GM15510 (cell line): ENCODE measurements around the gene TSPAN7.

Source experiments
- POLR2A ChIP-seq: IDR thresholded peaks from 3 replicates; pipeline ENCODE4 v1.6.1; 2011; ENCODE audit warnings: borderline replicate concordance; ENCODE audit not compliant: insufficient read length; ENCODE audit errors: extremely low read depth

The TSPAN7 gene

DNA sequence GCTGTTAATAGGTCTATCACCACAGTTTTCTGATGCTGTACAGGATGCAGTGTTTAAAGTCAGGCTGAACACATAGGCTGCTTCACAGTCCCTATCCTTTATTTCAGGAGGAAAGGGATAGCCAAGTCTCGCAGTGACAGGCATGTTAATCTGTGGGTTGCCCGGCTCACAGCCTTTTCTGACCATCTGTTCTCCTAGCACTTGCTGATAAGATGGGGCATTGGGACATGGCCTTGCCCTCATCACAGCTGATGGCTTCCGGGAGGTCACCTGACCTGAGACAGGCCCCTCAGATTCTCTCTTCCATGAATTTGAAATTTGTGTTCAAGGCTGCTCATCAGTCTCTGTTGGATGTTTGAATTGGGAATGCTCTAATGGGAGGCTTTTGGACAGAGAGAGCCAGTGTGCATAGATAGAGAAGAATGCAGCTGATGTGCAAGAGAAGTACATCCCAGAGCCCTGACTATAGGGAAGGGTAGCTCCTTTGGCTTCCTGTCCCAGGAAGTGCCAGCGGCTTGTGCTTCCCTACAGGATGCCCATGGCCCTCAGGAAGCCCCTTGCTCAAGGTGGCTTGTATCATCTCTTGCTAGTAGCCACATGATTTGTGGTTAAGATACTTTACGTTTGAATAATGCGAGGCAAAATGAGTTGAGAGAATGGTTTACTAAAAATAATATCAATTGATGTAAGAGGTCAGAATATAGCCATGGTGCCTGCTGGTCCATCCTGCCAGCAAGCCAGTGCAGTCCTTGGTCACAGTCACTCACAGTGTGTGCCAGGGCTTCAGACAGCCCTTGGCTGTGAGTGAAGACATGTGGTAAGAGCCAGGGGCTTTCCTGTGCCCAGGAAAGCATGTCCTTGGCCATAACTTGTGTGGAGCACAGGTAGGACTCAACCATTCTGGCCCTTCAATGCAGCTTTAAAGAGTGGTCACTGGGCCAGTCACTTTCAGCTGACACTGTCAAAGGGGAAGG, 88.6 kb downstream of the TSPAN7 start:
- TF ChIP-seq POLR2A: no peak

DNA sequence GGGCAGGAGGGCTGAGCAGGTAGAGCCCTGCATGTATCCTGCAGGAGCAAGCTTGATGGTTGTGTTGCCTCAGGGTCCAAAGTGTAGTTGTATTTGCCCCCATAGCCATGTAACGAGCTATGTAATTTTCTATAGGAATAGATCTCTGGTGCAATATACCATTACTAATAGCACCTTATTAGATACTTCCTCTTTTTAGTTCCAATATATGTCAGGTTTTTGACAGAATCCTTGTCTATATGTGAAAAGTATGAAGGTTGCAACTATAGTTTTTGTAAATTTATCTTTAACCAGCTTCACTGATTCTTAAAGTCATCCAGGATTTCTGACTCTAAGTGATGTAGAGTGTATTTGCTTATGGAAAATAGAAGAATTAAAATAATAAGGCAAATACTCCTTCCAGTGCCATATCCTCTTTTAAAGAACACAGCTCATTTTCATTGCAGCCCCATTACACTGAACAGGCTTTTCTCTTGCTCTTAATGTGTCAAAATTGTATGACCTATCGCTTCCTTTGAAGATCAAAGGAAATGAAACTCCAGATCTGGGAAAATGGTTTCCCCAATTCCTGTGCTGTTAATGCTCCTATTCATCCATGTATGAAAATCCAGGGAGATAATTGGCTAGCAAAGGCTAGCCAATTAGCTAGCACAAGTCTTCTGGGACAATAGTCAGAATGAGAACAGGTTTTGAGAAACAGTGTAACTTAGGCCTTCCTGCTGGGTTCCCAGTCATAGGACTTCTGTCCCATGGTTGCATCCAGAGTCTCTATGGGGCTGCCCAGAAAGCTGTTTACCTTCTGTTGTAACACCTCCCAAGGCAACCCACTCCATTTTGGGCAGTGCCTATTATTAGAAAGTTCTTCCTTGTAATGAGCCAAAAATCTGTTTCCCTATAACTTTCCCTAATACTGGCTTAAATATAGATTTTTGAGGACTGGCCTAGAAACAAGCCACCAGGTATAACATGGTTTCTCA, 90.6 kb downstream of the TSPAN7 start:
- TF ChIP-seq POLR2A: no peak

DNA sequence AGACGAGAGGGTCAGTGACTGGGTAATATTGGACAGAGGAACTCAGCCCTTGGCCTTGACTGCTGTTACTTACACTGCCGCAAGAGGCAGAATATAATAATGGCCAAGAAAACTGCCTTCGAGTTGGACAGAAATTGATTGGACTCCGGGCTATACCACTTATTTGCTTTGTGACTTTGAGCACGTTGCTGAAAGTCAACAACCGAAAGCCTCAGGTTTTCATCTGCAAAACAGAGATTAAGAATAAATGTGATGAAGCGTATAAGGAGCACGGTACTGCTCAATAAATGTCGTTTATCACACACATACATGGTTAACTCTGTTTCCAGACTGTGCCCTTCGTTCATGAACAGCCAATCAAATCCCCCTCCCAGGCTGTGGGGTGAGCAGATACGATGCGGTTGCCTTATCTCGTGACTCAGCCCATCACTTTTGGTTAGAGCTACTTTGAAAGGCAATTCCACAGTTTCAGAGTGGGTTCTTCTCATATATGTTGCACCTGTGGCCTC, 91.6 kb downstream of the TSPAN7 start:
- TF ChIP-seq POLR2A: no peak

DNA sequence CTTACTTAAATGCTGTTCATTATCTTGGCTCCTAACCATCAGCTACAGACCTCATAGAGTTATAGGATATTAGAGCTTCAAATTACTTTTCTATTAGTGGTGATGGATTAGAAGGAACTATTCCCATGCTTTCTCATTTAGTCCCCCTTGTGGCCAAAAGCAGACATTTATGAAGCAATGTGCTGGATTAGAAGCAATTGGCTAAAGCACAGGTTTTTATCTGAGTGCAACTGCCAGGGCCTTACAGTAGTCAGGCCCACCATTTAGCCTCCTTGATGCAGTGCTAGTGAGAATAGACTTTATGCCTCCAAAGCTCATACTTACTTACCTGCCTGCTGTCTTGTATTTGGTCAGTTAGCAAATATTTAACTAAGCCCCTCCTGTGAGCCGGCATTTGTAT, 93.0 kb downstream of the TSPAN7 start:
- TF ChIP-seq POLR2A: no peak

DNA sequence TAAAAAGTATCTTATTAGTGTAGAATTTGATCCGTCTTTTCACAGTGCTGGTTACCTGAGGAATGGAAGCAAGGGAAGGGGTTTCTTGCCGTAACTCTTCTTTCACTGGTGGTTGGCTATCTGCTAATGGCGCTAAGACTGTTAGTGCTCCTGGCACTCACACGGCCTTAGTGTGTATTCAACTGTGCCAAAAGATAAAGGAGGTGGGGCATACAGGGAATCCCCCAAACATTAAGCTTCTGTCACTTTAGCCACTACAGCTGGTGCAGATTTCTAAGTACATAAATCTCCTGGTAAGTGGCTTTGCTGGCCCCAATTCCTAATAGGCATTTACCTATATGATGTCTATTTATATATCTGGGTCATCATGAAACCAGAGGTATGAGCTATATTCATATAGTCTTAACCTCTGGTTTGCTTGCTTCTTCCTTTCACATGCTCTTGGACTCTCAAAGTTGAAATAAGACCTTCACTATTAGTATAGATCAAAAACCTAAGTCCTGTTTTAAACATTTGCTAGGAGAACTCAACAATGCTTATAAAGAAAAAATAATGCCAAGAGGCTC, 95.1 kb downstream of the TSPAN7 start:
- no peak for TF ChIP-seq POLR2A

DNA sequence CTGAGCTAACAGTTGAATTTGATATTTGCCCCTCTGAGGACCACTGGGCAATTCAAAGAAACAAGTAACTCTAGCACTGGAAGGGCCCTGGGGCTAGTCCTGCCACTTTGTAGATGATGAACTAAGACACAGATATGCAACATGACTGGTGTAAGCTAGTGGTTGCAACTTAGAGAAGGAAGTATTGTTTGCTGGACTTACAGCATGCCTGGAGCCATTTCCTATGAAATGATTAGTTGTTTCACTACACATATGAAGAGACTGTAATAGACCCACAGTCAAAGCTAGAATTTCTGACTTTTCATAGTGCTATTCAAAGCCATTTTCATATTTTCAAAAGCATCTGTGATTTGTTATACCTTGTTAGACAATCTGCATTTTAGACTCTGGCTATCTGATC, 96.2 kb downstream of the TSPAN7 start:
- no peak for TF ChIP-seq POLR2A

DNA sequence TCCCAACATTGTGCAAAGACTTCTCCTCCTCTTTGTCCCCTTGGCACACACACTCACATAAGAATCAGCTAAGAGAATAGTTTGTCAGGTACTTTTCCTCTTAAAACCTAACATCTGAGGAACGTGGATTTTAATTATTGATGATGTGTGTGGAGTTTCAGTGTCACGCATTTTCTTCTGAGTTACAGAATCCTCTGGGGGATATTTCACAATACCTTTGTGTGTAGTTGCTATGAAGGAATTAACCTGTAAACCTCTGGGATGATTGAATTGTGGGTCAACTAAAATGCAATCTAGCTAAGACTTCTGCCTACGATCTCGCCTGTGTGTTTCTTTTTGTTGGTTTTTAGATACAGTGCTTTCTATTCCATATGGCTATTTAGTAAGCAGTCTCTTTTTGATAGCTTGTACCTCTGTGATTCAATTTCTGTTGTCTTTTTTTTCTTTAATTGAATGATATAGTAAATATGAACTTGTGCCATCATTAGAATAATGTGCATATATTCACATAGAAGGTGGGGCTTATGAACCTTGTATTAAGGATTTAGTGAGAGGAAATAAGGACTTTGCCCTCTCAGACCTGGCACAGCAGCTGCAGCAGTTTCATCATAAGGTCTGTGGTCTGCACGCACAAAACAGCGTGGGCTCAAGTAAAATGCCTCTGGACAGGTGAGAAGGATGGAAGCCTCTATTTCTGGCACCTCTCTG, 99.2 kb downstream of the TSPAN7 start:
- no peak for TF ChIP-seq POLR2A

DNA sequence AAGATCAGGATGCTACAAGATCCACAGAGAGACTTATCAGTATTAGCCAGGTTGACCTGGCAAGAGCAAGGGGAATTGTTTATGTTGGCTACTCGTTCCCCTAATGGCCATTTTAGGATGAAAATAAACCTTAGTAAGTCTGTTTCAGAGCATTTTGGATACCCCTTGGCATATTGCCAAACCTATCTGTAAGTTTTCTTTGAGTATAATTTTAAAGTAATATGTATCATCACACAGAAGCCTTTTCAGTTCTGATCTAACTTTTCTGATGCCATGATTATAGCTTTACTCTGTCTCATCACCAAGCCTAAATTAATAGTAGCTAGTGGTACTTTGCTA, 99.7 kb downstream of the TSPAN7 start:
- no peak for TF ChIP-seq POLR2A

DNA sequence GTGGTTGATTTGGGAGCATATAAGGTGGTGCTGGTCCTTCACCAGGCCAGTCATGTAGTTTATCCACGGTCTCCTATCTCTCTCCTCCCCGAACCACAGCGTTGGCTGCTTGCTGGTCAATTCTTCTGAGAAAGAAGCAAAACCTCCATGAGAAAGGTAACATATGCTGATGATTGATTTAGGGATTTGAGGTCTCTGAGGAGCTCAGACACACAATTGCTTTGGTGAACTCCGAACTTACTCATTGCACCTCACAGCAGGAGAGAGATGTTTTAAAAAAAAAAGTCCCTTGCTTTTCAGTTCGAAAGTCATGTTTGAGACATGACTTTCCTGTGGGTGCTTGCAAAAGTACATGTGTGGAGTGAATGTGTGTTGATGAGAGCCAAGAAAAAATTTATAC, 100.2 kb downstream of the TSPAN7 start:
- TF ChIP-seq POLR2A: no peak

DNA sequence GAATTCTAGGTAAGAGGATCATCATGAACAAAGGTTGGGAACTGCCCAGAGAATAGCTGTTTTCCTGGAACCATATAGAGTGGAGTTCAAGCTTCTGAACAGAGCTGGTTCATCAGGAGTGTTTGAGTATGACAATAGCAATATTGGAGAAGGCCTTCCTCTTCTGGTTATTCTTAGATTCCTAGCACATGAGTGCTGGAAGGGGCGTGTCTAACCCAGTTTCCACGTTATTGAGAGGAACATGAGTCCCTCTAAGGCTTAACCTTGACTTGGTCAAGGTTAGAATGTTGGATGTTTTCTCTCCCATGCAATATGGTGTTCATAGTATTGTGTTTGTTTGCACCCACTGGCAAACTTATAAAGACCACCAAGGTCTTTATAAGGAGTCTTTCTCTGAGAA, 101.3 kb downstream of the TSPAN7 start:
- TF ChIP-seq POLR2A: no peak

DNA sequence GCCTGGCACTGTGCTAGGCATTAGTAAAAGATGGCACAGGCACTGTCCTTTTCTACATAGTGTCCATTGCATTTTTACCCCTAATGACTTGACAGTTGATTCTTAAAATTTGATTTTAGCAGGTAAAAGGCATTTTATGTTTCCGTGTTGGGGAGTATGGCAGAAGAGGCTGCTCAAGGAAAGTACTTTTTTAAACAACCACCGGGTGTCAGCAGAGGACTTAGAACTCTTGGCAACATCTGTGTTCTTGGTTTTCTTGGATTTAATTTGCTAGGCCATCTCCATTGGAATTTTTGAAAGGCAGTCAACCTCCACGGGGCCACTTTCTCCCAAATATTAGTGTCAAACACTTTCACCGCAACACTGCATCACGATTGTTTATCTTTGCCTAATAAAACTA, 102.9 kb downstream of the TSPAN7 start:
- TF ChIP-seq POLR2A: no peak

DNA sequence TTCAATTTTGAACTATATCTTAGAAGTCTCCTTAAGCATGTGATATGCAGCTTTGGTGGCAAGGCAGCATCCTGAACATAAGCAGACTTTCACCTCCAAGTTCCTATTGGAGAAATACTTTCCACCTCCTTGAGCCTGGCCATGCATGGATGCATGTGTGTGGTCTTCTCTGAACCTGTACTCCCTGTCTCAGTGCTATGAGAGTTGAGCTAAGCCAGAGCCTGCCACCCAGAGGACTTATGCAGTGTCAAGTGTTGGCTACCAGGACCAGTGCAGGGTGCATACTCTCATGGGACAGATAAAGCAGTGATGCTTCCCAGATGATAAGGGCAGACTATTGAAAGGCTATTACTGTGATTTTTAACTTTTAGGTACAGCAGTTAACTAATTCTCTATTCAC, 105.6 kb downstream of the TSPAN7 start:
- TF ChIP-seq POLR2A: no peak

DNA sequence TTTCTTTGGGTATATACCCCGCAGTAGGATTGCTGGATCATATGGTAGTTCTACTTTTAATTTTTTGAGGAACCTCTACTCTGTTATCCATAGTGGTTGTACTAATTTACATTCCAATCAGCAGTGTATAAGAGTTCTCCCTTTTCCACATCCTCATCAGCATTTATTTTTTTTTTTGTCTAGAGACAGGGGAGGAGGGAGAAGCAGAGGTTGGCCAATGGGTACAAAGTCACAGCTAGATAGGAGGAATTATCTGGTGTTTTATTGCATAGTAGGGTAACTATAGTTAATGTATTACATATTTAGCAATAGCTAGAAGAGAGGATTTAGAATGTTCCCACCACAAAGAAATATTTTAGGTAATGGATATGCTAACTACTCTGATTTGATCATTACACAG, 107.4 kb downstream of the TSPAN7 start:
- TF ChIP-seq POLR2A: no peak

DNA sequence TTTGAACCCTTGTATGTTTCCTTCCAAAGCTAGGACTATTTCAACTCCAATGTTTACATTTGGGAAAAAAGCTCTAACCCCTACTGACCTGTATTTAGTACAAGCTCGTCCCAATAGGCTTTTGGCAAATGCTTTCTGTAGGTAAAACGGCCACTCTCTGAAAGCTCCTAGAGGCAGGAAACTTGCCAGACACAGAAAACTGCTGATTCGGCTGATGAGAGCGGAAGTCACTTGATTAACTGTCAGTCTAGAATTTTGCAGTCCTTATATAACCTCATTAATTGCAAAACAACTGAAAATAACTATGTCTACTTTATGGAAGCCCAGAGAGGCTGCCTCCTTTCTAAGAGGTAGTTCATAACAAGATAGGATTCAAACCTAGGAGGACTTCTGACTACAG, 108.1 kb downstream of the TSPAN7 start:
- no peak for TF ChIP-seq POLR2A
